MCF 10A (cell line): ENCODE data around the gene GORASP2. TPM values are rescaled to one million over a fixed set of nuclear protein-coding genes. Genes with fewer than 3 reads are reported as not detected.
A peak's percentile ranks its signal among the peaks of the same experiment; 100 is the strongest.

Source experiments
- BruUV-seq: library from RNA; stranded (reverse); fragments of 400-500 nt; replicated peaks from 2 replicates; lab custom pipeline; 2021; lab: Mats Ljungman, UMichigan
- CTCF ChIA-PET: fragments of 300-600 bp; sonication (Branson Sonifier 250); formaldehyde crosslinking; extraction: SDS; loops from one replicate; lab custom pipeline; 2021; ENCODE audit warnings: antibody characterized with exemption, inconsistent platforms; lab: Yijun Ruan, JAX
- POLR2A ChIA-PET: fragments of 300-600, 350-650 bp; sonication (Branson Sonifier 250); formaldehyde crosslinking; extraction: SDS; loops from one replicate; lab custom pipeline; 2020; ENCODE audit warnings: antibody characterized with exemption, inconsistent platforms; lab: Yijun Ruan, JAX
- DNase-seq: peaks from one replicate; pipeline ENCODE4 v3.0.0-alpha.2; 2018; ENCODE audit not compliant: unreplicated experiment
- H3K27ac Mint-ChIP-seq: one replicate; pipeline ENCODE4 v1.8.0; 2022; ENCODE audit warnings: mild to moderate bottlenecking, low read depth, mixed read lengths; ENCODE audit not compliant: unreplicated experiment
- H3K27me3 Mint-ChIP-seq: one replicate; pipeline ENCODE4 v1.8.0; 2022; ENCODE audit warnings: mixed read lengths; ENCODE audit not compliant: insufficient read depth, unreplicated experiment
- H3K36me3 Mint-ChIP-seq: one replicate; pipeline ENCODE4 v1.8.0; 2022; ENCODE audit warnings: mild to moderate bottlenecking, moderate library complexity, mixed read lengths; ENCODE audit not compliant: insufficient read depth, unreplicated experiment
- H3K4me1 Mint-ChIP-seq: one replicate; pipeline ENCODE4 v1.8.0; 2022; ENCODE audit warnings: mixed read lengths; ENCODE audit not compliant: insufficient read depth, unreplicated experiment
- H3K4me3 Mint-ChIP-seq: one replicate; pipeline ENCODE4 v1.8.0; 2022; ENCODE audit warnings: mild to moderate bottlenecking, moderate library complexity, mixed read lengths; ENCODE audit not compliant: unreplicated experiment
- H3K9me3 Mint-ChIP-seq: one replicate; pipeline ENCODE4 v1.8.0; 2022; ENCODE audit warnings: mixed read lengths; ENCODE audit not compliant: unreplicated experiment
- CTCF ChIP-seq: fragments of 200-600 bp; IDR thresholded peaks from one replicate; pipeline ENCODE4 v1.8.0; 2022; ENCODE audit warnings: antibody characterized with exemption, mild to moderate bottlenecking; ENCODE audit not compliant: unreplicated experiment
- intact Hi-C: fragments of 100-400 bp; cut with micrococcal nuclease; formaldehyde crosslinking; loops from 2 replicates; pipeline ENCODE4 v1.14.1; 2022
- total RNA-seq: library from RNA; stranded (reverse); gene quantifications from 2 replicates; pipeline ENCODE4 v1.2.3, GENCODE V29; 2022

GORASP2 gene
- total RNA-seq, 1 experiment from 2014 or later: 140 TPM

GRCh38 chr2:170887896-170888295 lies 41.2 kb upstream of the GORASP2 start:
- CTCF ChIA-PET: interaction anchor here (0.7 to 2.0 kb wide), 2 partner anchors 14 to 50 kb away, joined by 3 to 11 read pairs; no protein-coding TSS in a partner anchor
- Mint-ChIP-seq H3K4me3 (no peak overlapping the region), H3K27me3 (peaks cover 2% of the 10 kb centered on the region), H3K27ac (no peak overlapping the region), H3K4me1 (peaks cover 20% of the 10 kb centered on the region), H3K36me3 (no peaks in the 10 kb centered on the region), H3K9me3 (no peaks in the 10 kb centered on the region)
- DNase-seq: no peak
- TF ChIP-seq CTCF: no peak
- intact Hi-C loops: no loop called here
- BruUV-seq: no TSS peak
- POLR2A ChIA-PET: interaction anchor here (0.7 to 1.2 kb wide), 2 partner anchors 13 to 40 kb away, joined by 3 to 4 read pairs; no protein-coding TSS in a partner anchor

GRCh38 chr2:170891893-170892292 lies 37.2 kb upstream of the GORASP2 start:
- ChIA-PET POLR2A (interaction anchor here (0.6 kb wide), 1 partner anchor 664 kb away, joined by 5 read pairs; no protein-coding TSS in a partner anchor), CTCF (interaction anchor here (0.7 to 1.5 kb wide), 3 partner anchors 19 to 53 kb away, joined by 3 to 6 read pairs (median 3); partner anchors contain the start of gene GORASP2)
- DNase-seq: no peak
- no peaks in the 10 kb centered on the region for H3K9me3 Mint-ChIP-seq
- H3K27ac Mint-ChIP-seq: no peak overlapping the region
- H3K36me3 Mint-ChIP-seq: no peaks in the 10 kb centered on the region
- H3K27me3 Mint-ChIP-seq: no peaks in the 10 kb centered on the region
- intact Hi-C loops: no loop called here
- no peak for TF ChIP-seq CTCF
- no TSS peak for BruUV-seq
- H3K4me1 Mint-ChIP-seq: peaks cover 8% of the 10 kb centered on the region
- H3K4me3 Mint-ChIP-seq: no peak overlapping the region

- BruUV-seq: no TSS peak
- TF ChIP-seq CTCF: no peak
- no peak for DNase-seq
- no peaks in the 10 kb centered on the region for H3K9me3 Mint-ChIP-seq
- H3K36me3 Mint-ChIP-seq: no peaks in the 10 kb centered on the region
- intact Hi-C loops: no loop called here
- peaks cover 8% of the 10 kb centered on the region for H3K4me1 Mint-ChIP-seq
- no peak overlapping the region for H3K4me3 Mint-ChIP-seq
- H3K27me3 Mint-ChIP-seq: no peaks in the 10 kb centered on the region
- ChIA-PET POLR2A (no interaction called here), CTCF (interaction anchor here (0.7 to 1.5 kb wide), 3 partner anchors 19 to 54 kb away, joined by 3 to 6 read pairs (median 3); partner anchors contain the start of gene GORASP2)
- H3K27ac Mint-ChIP-seq: no peak overlapping the region
Observed at GRCh38 chr2:170892391-170892951, 36.6 kb upstream of the GORASP2 start.

GRCh38 chr2:170895023-170895757 lies 33.9 kb upstream of the GORASP2 start:
- intact Hi-C loops: no loop called here
- Mint-ChIP-seq H3K36me3 (no peaks in the 10 kb centered on the region), H3K9me3 (no peaks in the 10 kb centered on the region), H3K4me3 (no peak overlapping the region), H3K27me3 (no peaks in the 10 kb centered on the region), H3K4me1 (peaks cover 8% of the 10 kb centered on the region), H3K27ac (no peak overlapping the region)
- ChIA-PET CTCF (interaction anchor here (0.6 to 5.1 kb wide), 6 partner anchors 17 to 73 kb away, joined by 3 to 22 read pairs (median 4); partner anchors contain the start of gene GORASP2), POLR2A (interaction anchor here (0.6 to 2.2 kb wide), 7 partner anchors 13 to 757 kb away, joined by 3 to 21 read pairs (median 4); partner anchors contain the start of gene GORASP2)
- no TSS peak for BruUV-seq
- no peak for TF ChIP-seq CTCF
- peak; percentile 25 for DNase-seq
